WTC11 (cell line): ENCODE results near the gene LHFPL4. TPM values are rescaled to one million over a fixed set of nuclear protein-coding genes. Genes with fewer than 3 reads are reported as not detected.

ENCODE experiments used
- ATAC-seq: fragments of 200-7000 bp; cut with Tn5 transposase; 2 replicates; pipeline ENCODE4 v1.10.0; 2021; ENCODE audit warnings: mild to moderate bottlenecking, moderate library complexity
- CTCF ChIA-PET: fragments of 300-600 bp; sonication (Branson Sonifier 250); formaldehyde crosslinking; loops from one replicate; lab custom pipeline; 2021; ENCODE audit warnings: antibody characterized with exemption; lab: Charles Lee
- POLR2A ChIA-PET: fragments of 350-600 bp; sonication (Branson Sonifier 250); formaldehyde crosslinking; loops from one replicate; lab custom pipeline; 2021; ENCODE audit warnings: antibody characterized with exemption; lab: Charles Lee
- DNase-seq: peaks from one replicate; pipeline ENCODE4 v3.0.0; 2021; ENCODE audit warnings: low spot score
- H3K27ac Mint-ChIP-seq: 2 replicates; pipeline ENCODE4 v1.8.0; 2021; ENCODE audit warnings: mixed read lengths
- H3K27me3 Mint-ChIP-seq: 2 replicates; pipeline ENCODE4 v1.8.0; 2021; ENCODE audit warnings: low read depth, mild to moderate bottlenecking, moderate library complexity, mixed read lengths
- H3K36me3 Mint-ChIP-seq: 2 replicates; pipeline ENCODE4 v1.8.0; 2021; ENCODE audit warnings: mixed read lengths
- H3K4me1 Mint-ChIP-seq: 2 replicates; pipeline ENCODE4 v1.8.0; 2022; ENCODE audit warnings: mixed read lengths
- H3K4me3 Mint-ChIP-seq: 2 replicates; pipeline ENCODE4 v1.8.0; 2021; ENCODE audit warnings: mild to moderate bottlenecking, moderate library complexity, mixed read lengths
- H3K9me3 Mint-ChIP-seq: 2 replicates; pipeline ENCODE4 v1.8.0; 2021; ENCODE audit warnings: mixed read lengths
- AFF4 ChIP-seq: sonication (generic); formaldehyde crosslinking; IDR thresholded peaks from 2 replicates; pipeline ENCODE4 v1.8.1; 2023; ENCODE audit warnings: mild to moderate bottlenecking, missing genetic modification reagents, borderline replicate concordance
- ELF4 ChIP-seq: sonication (generic); formaldehyde crosslinking; IDR thresholded peaks from 2 replicates; pipeline ENCODE4 v1.8.1; 2022; ENCODE audit warnings: low read depth, mild to moderate bottlenecking, moderate library complexity, missing genetic modification reagents
- FOXJ3 ChIP-seq: sonication (generic); formaldehyde crosslinking; IDR thresholded peaks from 2 replicates; pipeline ENCODE4 v1.9.0; 2021; ENCODE audit warnings: missing genetic modification reagents, mild to moderate bottlenecking, borderline replicate concordance
- ZMAT4 ChIP-seq: fragments of 250-450 bp; sonication (Bioruptor Pico); IDR thresholded peaks from 2 replicates; pipeline ENCODE4 v1.9.0; 2021; ENCODE audit warnings: mild to moderate bottlenecking
- ZNF425 ChIP-seq: fragments of 250-450 bp; sonication (Bioruptor Pico); conservative IDR thresholded peaks from 2 replicates; pipeline ENCODE4 v1.9.0; 2021; ENCODE audit warnings: mild to moderate bottlenecking
- total RNA-seq: library from RNA; stranded (reverse); gene quantifications from 3 replicates; pipeline ENCODE4 v1.2.3, GENCODE V29; 2021

The LHFPL4 gene
- total RNA-seq, 1 experiment from 2014 or later = 24.4 TPM

GRCh38 chr3:9448643-9449042 lies 105.0 kb downstream of the LHFPL4 start:
- H3K4me3 Mint-ChIP-seq = no peak overlapping the region
- H3K36me3 Mint-ChIP-seq = peaks cover 87% of the 10 kb centered on the region
- ChIA-PET POLR2A (no interaction called here), CTCF (no interaction called here)
- H3K27ac Mint-ChIP-seq = peak overlapping the region; percentile 8; the same call in 1 of the 2 replicates
- H3K9me3 Mint-ChIP-seq = no peaks in the 10 kb centered on the region
- no peak for DNase-seq
- no peaks in the 10 kb centered on the region for H3K27me3 Mint-ChIP-seq
- no peak for ATAC-seq
- TF ChIP-seq FOXJ3 (CRISPR knock-in tag) (no peak), AFF4 (CRISPR knock-in tag) (no peak), ELF4 (CRISPR knock-in tag) (no peak), ZMAT4 (CRISPR knock-in tag) (no peak), ZNF425 (no peak)
- no peaks in the 10 kb centered on the region for H3K4me1 Mint-ChIP-seq

Other genes with a start within 250 kb of the LHFPL4 start
- gene THUMPD3, start 190.8 kb downstream of the LHFPL4 start, total RNA-seq = 55.2 to 67.5 TPM (median 66.0 TPM) in 3 replicates
- gene SETD5, start 156.2 kb downstream of the LHFPL4 start, total RNA-seq = 247 to 279 TPM (median 268 TPM) in 3 replicates
- 46.7 to 47.9 TPM (median 47.5 TPM) in 3 replicates for gene MTMR14, start 95.7 kb upstream of the LHFPL4 start, total RNA-seq
- gene CPNE9, start 150.0 kb upstream of the LHFPL4 start, total RNA-seq = 3.2 to 6.6 TPM (median 6.0 TPM) in 3 replicates
- gene BRPF1, start 177.9 kb upstream of the LHFPL4 start, total RNA-seq = 20.4 to 22.8 TPM (median 21.4 TPM) in 3 replicates
- 23.6 to 27.3 TPM (median 26.7 TPM) in 3 replicates for gene OGG1, start 196.1 kb upstream of the LHFPL4 start, total RNA-seq
- 3.1 to 6.6 TPM (median 5.9 TPM) in 3 replicates for gene CAMK1, start 216.1 kb upstream of the LHFPL4 start, total RNA-seq
- gene TADA3, start 238.7 kb upstream of the LHFPL4 start, total RNA-seq = 49.0 to 57.9 TPM (median 55.9 TPM) in 3 replicates
- 127 to 143 TPM (median 133 TPM) in 3 replicates for gene ARPC4, start 239.3 kb upstream of the LHFPL4 start, total RNA-seq